HFF-Myc (cell line): ENCODE data around the gene DPP9.

Experiments
- DNase-seq: peaks from one replicate; pipeline ENCODE4 v3.0.0-alpha.2; 2011; ENCODE audit warnings: low read depth; ENCODE audit errors: extremely low read depth
- H3K4me3 ChIP-seq: replicated peaks from 2 replicates; pipeline ENCODE4 v1.5.1; 2011; ENCODE audit warnings: low read depth, mild to moderate bottlenecking, control low read depth, low read length
- TF ChIP-seq, protein P1 (sequence below): IDR thresholded peaks from 2 replicates; pipeline ENCODE4 v1.5.1; 2012; ENCODE audit warnings: mild to moderate bottlenecking, low read depth, low read length, control low read depth; ENCODE audit errors: missing control alignments

DPP9 gene

DNA sequence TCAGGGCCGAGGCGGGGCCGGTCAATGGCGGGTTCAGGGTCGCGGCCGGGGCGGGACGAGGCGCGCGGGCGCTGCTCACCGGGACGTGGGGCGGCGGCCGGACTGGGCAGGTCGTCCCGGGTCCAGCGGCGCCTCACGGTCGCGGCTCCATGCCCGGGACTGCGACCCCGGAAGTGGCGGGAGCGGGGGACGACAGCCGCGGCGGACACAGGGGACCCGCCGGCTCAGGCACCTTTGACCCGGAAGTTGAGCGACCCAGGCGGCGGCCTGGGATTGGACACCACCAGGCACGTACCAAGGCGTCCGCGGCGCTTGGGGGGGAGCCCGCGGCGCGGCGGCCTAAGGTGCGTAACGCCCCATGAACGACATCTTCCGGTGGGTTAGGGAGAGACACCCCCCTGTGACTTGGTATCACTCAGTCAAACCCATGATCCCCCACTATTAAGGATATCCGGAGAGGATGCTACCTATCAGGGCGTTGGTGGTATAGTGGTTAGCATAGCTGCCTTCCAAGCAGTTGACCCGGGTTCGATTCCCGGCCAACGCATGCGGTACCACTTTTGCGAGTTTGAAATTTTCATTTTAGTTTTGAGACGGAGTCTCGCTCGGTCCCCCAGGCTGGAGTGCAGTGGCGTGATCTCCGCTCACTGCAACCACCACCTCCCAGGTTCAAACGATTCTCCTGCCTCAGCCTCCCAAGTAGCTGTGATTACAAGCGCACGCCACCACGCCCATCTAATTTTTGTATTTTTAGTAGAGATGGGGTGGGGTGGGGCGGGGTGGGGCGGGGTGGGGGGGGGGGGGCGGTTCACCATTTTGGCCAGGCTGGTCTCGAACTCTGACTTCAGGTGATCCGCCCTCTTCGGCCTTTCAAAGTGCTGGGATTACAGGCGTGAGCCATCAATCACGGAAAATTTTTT, at the start of gene DPP9:
DPP9 (minus strand) TSS at position 248 of the 920 bp plus-strand sequence. CDS start 3,936 bp downstream, outside the sequence.
- DNase-seq, result peak; percentile 94
- TF ChIP-seq, protein P1, sequence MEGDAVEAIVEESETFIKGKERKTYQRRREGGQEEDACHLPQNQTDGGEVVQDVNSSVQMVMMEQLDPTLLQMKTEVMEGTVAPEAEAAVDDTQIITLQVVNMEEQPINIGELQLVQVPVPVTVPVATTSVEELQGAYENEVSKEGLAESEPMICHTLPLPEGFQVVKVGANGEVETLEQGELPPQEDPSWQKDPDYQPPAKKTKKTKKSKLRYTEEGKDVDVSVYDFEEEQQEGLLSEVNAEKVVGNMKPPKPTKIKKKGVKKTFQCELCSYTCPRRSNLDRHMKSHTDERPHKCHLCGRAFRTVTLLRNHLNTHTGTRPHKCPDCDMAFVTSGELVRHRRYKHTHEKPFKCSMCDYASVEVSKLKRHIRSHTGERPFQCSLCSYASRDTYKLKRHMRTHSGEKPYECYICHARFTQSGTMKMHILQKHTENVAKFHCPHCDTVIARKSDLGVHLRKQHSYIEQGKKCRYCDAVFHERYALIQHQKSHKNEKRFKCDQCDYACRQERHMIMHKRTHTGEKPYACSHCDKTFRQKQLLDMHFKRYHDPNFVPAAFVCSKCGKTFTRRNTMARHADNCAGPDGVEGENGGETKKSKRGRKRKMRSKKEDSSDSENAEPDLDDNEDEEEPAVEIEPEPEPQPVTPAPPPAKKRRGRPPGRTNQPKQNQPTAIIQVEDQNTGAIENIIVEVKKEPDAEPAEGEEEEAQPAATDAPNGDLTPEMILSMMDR, result no peak
- peak within 1 kb of the TSS; percentile 63 for H3K4me3 ChIP-seq

DNA sequence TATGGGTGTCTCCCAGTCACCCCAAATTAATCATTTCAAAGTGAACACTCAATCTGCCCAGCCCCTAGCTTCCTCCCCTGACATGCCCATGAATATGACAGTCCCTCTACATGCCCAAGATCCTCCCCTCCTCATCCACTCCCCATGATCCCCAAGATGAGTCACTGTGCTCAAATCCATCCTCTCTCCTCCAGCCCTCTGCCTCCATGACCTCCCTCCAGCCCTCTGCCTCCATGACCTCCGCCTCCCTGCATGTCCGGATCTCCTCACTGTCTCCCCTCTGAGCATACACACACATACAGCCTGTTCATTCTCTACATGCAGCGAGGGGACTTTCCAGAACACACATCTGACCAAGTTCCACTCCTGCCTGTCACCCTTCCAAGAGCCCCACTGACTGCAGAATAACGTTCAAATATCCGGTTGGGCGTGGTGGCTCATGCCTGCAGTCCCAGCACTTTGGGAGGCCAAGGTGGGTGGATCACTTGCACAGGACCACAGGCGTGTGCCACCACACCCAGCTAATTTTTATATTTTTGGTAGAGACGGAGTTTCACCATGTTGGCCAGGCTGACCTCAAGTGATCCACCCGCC, 49.5 kb upstream of the DPP9 start:
- H3K4me3 ChIP-seq, result no peak overlapping the region
- TF ChIP-seq, protein P1, result no peak
- no peak for DNase-seq

DNA sequence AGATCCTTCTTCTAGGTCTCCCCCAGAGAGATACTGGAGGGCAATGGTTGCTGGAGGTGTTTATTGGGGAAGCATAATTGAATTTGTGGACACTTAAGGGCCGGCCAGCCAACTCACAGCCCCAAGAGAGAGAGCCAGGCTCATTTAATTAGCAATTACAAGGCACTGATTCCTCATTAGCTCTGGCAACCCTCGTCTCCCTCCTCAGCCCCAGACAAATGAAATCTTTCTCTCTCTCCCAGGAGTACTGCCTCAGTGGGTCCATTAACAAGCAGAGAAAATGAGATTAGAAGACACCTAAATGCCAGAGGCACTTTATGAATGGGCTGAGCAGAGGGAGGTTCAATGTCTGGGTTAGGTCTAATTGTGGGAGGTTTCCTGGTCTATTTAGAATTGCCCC, 48.9 kb upstream of the DPP9 start:
- no peak for DNase-seq
- H3K4me3 ChIP-seq, result no peak overlapping the region
- TF ChIP-seq, protein P1, result no peak

DNA sequence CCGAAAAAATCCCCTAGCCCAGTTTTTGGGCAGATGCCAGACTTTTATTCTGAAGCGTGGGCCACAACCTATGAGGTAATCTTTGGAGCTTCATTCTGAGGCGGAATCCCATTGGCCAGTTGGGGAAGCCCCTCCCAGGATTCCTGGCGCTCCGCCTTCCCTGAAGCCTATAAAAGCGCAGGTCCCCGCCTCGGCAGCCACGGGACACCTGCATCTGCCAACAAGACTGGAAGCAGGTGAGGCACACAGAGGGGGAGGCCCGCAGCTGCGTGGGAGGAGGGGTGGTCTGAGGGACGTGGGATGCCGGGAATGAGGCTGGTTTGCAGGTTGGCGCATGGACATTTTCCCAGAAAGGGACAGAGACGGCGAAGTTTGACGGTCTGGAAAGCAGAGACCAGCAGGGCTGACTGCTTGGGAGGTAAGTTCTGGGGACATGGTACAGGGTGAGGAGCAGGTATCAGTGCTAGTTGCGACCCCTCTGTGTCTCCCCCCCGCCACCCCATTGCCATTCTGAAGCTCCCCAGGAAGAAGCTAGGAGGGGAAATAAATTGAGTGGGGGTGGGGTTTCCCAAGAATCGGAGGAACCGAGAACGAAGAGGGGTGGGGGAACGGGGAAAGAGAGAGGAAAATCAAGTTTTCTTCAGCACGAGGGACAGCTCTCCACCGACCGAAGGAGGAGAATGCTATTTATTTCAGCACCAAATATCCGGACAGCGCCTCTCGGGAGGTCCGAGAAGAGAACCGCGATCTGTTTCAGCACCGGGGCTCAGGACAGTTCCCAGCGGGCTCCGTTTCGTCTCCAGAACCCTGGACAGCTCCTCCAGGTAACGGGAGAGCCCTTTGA, 45.5 kb upstream of the DPP9 start:
- no peak overlapping the region for H3K4me3 ChIP-seq
- DNase-seq, result peak; percentile 71
- TF ChIP-seq, protein P1, result no peak

DNA sequence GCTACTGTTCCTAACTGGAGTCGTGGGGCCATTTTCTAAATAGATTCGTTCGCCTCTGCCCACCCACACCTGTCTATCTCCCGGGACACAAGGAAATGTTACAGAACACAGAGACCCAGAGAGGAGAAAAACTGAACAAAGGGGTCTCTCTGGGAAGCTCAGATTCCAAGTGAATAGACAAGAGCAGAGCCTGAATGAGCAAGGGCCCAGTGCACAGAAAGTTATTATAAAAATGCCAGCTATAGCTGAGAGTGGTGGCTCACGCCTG, 40.7 kb upstream of the DPP9 start:
- no peak for DNase-seq
- TF ChIP-seq, protein P1, result no peak
- no peak overlapping the region for H3K4me3 ChIP-seq

DNA sequence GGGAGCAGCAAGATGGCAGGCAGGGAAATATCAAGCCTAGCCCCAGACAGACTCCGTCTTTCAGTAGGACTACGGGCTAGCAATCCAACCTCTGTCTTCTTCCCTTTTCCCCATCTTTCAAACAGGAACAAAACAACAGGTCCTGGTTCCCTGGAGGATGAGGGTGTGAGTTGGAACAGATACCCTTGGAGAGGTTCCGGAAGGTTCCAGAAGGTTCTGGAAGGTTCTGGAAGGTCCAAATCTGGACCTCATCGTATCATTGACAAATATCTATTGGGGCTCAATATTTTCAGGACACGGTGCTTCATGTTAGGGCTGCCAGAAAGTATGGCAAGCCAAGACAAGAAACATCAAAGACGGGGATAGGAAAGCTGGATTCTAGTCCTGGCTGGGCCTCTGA, 39.4 kb upstream of the DPP9 start:
- TF ChIP-seq, protein P1, result no peak
- no peak overlapping the region for H3K4me3 ChIP-seq
- no peak for DNase-seq
